ENCODE results near the gene SH3BP5.

GRCh38 chr3:15347063-15347736, 14.8 kb upstream of the SH3BP5 start:
- no peak for TF ChIP-seq EZH2phosphoT487 (IDR thresholded peaks at IDR 0.05; ENCODE audit: borderline replicate concordance)
- TF ChIP-seq ZNF274 (IDR thresholded peaks at IDR 0.05; ENCODE audit: low read depth, low read length) = no peak
- no peak for TF ChIP-seq CTCF (IDR thresholded peaks at IDR 0.05 in 2 of 3, conservative IDR thresholded peaks at IDR 0.05 in 1 of 3; ENCODE audit: borderline replicate concordance in 1 of 3, insufficient read depth in 1 of 3, low read depth in 2 of 3, low read length in 2 of 3)
- no peak for TF ChIP-seq EZH2 (IDR thresholded peaks at IDR 0.05)
- TF ChIP-seq FOSL1 (IDR thresholded peaks at IDR 0.05; ENCODE audit: low read depth) = no peak
- TF ChIP-seq POLR2AphosphoS5 (IDR thresholded peaks at IDR 0.05; ENCODE audit: low read depth, low read length) = no peak
- TF ChIP-seq POLR2A (IDR thresholded peaks at IDR 0.05; ENCODE audit: borderline replicate concordance, extremely low read depth, insufficient read depth, insufficient read length) = no peak
- TF ChIP-seq REST (IDR thresholded peaks at IDR 0.05; ENCODE audit: low read depth) = no peak
- TF ChIP-seq ZFX (IDR thresholded peaks at IDR 0.05) = no peak
- TF ChIP-seq CBX3 (IDR thresholded peaks at IDR 0.05; ENCODE audit: low read depth) = no peak
- no peak for TF ChIP-seq MAX (IDR thresholded peaks at IDR 0.05)
- TF ChIP-seq ZBTB33 (IDR thresholded peaks at IDR 0.05; ENCODE audit: extremely low read depth, insufficient replicate concordance, low read length) = no peak
- no peak for TF ChIP-seq EGR1 (IDR thresholded peaks at IDR 0.05; ENCODE audit: low read depth)
